HG03520 (cell line): Measurements from ENCODE around the gene SPSB1.

Experiments used
- ATAC-seq: cut with Tn5 transposase; IDR thresholded peaks from one replicate; pipeline ENCODE4 v1.9.1; 2021; ENCODE audit warnings: mild to moderate bottlenecking, moderate library complexity; ENCODE audit not compliant: unreplicated experiment

SPSB1 gene

DNA sequence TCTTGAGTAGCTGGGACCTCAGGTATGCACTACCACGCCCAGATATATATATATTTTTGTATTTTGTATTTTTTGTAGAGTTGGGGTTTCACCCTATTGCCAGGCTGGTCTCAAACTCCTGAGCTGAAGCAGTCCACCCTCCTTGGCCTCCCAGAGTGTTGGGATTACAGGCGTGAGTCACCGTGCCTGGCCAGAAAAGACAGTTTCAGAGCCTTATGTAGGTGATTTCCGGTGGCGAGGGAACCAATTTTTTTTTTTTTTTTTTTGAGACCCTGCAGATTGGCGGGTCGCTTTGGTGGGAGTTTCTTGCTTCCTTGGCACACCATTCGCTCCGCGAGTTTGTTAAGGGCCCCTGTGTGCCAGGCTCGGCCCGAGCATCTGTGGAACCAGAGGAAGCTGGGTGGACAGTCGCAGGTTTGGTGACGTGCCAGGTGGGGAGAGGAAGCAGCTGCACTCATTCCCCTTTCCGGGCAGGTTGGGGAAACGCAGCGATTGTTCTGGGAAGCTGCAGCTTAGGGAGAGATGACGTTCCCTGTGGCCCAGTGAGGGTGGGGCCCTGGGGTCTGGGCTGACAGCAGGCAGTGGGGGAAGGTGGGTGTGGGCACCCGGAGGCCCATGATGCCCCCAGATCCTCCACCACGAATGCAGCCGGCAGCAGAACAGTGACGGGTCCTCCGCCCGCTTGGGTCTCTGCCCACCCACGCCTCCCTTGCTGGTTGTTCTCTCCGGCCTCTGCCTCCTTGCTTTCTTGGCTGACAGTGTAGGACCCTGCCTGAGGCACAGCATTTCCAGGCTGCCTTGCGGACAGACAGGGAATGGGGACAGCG lies 25.1 kb downstream of the SPSB1 start:
- ATAC-seq = no peak

DNA sequence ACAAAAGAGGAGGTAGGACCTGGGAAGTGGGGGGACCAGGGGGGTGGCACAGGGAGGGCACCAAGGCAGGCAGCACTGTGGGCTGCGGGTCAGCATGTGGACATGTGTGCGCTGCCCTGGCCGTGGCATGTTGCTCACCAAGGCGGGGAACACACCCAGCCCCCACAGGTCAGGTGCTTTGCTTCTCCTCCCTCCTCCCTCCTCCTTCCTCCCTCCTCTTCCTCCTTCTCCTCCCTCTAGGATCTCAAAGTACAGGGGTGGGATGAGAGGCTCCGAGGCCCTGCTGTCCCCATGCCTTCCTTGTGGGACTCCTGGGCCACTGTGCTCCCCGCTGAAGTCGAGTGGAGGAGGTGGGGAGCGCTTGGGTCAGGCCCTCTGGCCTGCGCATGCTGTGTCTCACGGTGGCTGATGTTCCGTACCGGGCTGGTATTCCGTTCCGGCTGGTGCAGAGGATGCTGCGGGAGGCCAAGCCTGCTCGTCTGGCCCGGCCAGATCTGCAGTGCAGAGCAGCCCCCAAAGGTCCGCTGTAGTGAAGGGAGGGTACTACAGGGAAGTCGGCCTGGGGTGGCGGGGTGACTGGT lies 26.6 kb downstream of the SPSB1 start:
- ATAC-seq = no peak

DNA sequence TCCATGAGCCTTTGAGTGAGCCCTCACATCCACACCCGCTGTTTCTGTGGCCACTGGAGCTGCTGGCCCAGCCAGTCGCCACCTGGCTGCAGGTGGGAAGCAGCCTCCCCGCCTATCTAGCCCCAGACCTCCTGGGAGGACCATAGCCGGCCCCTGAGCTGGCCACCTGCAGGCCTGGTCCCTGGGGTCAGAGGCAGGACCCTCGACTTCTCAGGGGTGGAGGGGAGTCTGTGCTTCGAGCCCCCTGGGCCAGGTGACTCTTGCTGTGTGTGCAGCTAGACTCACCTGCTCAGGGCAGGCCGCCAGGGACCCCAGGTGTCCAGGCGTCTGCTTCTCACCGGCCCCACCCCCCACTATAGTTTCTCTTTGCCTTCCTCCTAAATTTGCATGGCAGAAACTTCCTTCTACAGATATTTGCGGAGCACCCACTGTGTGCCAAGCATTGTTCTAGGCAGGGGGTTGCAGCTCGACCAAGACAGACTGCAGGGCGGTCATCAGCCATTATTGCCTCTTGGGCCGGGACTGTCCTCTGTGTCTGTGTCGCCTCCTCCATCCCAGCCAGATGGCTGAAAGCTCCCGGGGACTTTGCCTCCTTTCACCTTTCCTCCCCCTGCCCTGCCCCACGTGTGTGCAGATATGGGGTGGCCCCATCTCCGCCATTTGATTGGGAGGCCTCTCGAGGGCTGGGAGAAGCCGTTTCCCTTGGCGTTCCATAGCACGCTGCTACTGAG lies 27.3 kb downstream of the SPSB1 start:
- ATAC-seq = no peak

DNA sequence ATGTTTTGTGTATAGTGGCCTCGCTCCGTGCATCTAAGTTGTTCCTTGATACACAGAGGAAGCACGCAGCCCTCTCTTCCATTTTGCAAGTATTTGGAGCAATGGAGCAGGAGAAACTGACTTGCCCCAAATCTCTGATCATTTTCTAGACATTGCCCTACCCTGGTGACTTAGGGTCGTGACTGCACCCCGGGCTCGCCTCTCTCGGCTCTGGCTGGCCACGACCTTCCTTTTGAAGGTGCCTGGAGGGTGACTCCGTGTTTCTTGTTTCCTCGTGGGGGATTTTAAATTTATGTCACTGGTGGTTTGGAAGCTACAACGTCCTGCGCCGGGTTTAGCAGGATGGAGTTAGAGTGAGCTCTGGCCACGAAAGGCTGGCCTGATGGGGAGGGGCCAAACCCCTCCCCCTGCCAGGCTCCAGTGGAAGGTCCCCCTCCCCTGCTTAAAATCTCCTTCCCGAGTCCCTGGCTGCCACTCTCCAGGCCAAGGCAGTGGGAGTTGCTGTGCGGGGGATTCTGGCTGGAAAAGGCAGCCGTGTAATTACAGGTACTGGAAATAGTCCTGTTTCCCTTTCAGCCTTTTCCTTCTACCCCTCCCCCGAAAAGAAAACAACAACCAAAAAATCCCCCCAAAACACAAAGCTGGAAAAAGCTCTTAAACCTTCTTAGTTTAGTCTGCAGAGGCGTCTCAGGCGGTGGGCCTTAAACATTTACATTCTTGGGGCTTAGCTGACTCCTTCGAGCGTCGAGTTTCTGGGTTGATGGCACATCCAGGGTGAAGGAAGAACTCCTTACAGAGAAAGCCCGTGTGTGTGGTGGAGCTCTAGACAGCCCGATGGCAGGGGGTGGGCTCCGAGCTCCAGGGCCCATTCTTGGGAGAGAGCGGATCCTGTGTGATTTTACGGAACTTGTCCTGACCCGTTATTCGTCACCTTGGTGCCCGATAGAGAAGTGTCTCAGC lies 28.1 kb downstream of the SPSB1 start:
- ATAC-seq = no peak

DNA sequence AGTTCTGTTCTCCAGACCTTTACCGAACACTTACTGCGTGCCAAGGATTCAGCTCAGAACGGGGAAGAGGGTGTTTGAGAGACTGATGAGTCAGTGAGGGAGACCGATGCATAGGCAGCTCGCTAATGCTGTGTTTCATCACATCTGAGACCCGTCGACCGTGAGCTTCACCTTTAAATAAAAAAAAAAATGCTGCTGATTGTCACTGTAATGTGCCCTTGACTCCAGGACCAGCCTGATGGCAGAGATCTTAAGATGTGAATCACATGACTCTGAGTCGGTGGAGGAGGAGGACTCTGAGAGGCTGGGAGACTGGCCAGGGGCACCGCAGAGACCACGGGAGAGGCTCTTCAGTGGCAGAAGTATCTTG lies 28.8 kb downstream of the SPSB1 start:
- no peak for ATAC-seq

DNA sequence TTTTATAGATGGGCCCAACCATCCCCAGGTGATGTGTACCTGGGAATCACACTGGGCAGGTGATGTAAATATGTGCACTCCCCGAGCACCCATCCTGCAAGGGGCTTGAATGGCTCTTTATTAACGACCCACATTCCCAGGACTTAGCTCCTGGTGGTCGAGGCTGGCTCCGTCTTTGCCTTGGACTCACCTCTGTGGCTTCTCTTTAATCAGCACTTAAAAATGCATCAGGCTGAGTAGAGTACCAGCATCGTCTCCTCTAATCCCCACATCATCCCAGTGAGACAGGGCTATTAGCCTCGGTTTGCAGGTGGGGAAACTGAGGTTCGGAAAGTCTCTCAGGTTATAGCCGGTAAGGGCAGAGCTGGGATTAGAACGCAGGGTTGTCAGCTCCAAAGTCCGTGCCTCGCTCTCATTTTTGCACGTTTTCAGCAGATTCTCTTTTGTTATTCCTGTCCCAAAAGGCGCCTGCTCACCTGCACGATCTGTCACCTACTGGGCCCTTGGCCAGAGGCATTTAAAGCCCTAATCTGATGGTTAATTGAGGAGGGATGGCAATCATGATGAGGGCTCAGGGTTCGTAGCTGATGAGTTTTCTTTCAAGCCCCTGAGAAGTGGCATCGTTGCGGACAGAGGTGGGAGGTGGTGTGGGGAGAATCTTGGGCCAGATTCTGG lies 29.4 kb downstream of the SPSB1 start:
- ATAC-seq = no peak

DNA sequence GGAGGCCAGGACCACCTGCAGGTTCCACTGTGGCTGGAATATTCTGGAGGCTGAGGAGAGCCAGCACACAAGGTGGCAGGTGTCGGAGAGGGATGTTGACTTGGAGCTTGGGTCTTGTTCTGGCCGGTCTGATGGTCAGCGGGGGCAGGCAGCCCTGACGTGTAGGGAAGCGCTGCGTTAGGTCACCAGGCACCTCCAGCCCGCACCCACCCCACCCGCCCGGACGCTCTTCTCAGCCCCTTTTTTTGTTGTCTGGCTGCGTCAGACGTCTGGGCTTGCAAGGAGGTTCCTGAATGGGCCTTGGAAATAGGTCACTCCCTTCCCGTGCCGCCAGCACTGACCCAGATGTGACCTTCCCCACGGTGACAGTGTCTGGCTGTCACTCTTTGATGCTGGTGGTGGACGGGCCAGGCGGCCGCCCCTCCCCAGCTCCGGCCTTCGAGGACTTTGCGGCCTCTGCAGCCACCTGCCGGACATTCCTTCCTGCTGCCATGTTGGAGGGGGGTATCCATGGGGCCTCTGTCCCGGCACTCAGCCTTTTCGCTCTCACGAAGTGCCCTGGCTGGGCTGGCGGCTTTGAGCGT lies 30.1 kb downstream of the SPSB1 start:
- no peak for ATAC-seq

DNA sequence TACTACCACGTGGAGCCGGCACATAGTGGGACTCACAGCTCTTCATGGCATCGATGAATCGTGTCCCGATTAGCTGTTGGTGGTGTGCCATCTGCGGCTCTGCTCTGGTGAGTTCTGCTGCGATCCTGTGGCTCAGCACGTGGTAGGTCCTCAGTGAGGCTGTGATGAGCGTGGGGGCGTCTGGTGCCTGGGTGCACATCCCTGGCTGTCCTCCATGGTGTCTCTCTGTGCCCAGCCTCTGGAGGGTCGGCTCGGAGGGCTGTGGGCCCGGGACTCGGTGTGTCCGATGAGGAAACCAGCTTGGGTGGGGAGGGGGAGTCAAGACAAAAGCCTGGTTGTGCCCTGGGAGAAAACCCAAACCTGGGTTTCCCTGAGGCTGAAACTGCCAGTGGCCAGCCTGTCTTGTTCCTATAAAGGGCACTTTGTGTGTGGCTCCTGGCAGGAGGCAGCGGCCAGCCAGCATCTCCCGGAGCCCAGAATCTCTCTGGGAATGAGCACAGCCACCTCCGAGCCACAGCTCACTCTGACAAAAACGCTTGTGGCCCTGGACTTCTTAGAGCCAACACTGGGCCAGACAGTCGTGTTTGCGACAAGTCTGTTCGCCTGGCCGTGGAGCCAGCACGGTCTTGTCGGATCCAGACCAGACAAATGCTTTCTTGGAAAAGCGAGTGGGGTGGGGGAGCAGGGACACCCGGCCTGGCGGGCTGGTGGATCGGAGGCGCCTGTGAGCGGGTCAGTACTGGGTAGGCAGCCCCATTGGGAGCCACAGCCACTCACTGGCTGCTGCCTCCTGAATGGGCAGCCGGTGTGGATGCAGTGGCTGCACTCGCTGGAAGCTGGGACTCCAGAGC lies 31.8 kb downstream of the SPSB1 start:
- no peak for ATAC-seq

DNA sequence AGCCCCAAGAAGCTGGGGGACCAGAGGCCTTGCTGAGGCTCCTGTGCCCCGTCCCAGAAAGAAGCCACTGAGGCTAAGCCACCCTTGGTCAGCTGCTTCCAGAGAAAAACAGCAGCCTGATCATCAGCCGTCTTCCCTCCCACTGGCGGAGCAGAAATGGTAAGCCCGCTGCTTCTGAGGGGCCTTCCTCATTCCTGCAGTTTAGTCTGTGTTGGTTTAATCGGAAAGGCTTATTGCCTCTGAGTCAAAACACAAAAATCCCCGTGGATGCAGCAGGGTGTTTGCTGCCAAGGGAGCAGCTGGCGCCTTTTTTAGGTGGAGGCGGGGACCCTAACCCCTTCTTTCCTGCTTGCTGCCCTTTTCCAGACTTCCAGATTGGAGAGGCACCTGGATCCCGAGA lies 33.9 kb downstream of the SPSB1 start:
- ATAC-seq = no peak

DNA sequence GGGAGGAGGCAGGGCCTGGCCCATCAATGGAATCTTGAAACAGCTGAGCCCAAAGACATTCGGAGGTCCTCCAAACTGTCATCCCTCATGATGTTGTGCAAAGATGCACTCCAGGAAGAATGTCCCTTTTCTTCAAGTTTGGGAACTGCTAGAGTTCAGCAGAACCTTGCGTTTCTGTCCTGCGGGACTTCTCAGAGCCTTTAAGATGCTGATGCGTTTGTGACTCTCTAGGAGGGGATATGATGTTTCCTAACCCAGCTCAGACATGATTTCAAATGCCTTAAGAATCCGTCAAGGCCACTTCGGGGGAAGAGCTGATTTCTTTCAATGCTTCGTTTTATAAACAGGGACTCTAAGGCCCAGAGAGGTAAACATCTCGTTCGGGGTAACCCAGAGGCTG lies 35.5 kb downstream of the SPSB1 start:
- no peak for ATAC-seq

DNA sequence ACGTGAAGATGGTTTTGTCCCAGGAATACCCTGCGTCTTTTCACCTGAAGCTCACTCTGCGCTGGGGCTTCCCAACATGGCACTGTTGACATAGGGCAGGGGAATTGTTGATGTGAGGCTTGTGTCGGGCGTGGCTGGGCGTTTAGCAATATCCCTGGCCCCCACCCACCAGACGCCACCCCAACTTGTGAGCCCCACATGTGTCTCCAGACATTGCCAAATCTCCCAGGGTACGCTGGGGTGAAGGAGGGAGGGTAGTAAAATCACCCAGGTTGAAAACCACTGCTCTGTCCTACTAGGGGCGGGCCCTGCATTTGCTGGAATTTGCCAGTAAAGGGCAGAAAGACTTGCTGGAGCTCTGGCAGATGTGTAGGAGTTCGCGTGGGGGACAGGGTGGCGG lies 36.0 kb downstream of the SPSB1 start:
- no peak for ATAC-seq

DNA sequence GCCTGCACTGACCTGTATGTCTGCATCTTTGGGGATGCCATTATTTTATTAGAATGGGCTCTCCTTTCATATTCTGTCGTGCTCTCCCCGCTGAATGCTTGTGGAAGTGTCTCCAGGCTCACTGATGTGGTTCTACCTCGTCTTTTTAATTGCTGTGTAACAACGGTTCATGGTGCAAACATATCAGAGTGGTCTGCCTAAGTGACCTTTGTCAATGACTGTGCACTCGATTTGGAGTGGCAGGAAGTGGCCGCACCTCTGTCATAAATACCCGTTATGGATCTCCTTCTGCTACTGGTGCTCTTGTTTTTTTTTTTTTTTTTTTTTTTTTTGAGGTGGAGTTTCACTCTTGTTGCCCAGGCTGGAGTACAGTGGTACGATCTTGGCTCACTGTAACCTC lies 38.3 kb downstream of the SPSB1 start:
- ATAC-seq = no peak

DNA sequence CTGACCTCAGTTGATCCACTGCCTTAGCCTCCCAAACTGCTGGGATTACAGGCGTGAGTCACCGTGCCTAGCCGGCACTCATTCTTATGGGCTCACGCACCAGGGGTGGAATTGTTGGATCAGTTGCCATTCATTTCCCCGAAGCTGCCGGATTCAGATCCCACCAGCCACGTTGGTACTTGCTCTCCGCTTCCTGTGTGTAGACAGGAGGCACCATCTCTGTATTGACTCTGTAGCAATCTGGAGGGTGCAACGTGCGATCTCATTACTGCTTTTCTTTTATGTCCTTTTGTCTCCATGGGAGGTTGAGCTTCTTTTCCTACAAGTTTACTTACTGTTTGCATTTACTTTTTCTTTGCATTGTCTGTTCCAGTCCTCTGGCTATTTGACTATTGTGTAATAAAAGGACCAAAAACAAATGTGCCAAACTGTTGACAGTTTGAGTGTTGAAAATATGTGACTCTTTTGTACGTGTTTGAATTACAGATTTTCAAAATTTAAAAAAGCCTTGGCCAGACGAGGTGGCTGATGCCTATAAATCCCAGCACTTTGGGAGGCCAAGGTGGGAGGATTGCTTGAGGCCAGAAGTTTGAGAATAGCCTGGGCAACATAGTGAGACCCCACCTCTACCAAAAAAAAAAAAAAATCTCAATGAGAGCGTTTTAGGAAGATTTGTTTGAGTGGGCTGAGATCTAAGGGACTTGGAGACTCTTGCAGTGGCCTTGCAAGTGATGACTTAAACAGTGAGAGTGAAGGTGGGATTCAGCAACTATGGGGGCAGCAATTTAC lies 39.1 kb downstream of the SPSB1 start:
- no peak for ATAC-seq

DNA sequence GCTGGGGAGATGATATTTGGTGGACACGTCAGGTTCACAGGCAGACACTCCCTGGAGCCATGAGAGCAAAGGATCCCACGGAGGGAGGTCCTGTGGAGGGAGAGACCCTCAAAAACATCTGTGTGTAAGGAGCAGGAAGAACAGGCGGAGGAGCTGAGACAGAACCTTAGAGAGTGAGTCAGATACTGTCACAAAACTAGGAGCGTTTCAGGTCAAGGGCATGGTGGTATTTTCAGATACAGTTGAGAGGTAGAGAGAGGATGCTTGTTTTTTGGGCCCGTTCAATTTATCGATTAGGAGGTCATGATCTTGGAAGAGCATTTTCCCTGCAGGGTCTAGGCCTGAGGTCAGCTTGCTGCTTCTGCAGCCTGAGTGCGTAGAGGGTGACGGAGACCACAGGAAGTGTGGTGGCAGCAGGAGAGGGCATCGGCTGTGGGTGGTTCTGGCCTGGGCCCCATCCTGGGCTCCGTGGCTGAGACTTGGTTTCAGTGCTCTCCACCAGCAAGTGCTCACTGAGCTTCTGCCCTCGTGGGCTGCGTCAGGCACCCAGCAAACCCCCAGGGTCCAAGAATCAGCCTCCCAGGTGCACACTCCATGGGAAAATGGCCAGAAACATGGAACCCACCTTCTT lies 39.9 kb downstream of the SPSB1 start:
- ATAC-seq = no peak

DNA sequence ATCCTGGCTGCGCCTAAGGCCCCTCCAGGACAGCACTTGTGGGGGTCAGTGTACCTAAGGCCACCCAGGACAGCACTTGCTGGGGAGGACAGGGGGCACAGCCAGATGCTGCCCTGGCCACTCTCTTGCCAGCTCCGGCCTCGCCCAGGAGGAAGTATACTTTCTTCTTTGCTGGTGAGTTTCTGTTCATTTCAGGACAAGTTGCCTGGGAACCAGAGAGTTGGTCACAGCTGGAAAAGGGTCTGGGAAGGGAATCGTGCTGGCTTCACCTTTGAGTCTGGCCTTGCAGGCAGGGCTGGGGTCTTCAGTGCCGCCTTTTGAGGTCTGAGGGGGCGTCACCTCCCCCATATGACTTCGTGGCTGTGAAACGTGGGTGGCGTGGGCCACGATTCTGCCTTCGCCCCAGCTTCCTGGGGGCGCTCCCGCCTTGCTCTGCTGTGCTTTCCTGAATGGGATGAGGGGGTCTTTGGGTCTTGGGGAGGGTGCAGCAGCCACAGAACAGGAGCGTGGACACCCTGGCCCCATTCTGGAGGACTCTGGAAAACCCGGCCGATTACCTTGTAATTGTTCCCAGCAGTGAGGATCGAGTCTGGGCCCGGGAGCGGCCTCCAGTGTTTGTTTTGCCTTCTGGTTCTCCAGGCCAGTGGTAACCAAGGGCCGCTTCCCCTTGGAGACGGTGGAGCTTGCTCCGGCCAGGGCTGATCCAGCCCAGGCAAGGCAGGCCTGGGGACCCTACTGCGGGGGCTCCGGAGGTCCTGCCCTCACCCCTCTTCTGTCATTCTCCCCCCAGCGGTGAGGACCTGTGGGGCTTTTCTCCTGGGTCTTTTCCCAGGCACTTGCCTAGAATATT lies 45.9 kb downstream of the SPSB1 start:
- no peak for ATAC-seq

DNA sequence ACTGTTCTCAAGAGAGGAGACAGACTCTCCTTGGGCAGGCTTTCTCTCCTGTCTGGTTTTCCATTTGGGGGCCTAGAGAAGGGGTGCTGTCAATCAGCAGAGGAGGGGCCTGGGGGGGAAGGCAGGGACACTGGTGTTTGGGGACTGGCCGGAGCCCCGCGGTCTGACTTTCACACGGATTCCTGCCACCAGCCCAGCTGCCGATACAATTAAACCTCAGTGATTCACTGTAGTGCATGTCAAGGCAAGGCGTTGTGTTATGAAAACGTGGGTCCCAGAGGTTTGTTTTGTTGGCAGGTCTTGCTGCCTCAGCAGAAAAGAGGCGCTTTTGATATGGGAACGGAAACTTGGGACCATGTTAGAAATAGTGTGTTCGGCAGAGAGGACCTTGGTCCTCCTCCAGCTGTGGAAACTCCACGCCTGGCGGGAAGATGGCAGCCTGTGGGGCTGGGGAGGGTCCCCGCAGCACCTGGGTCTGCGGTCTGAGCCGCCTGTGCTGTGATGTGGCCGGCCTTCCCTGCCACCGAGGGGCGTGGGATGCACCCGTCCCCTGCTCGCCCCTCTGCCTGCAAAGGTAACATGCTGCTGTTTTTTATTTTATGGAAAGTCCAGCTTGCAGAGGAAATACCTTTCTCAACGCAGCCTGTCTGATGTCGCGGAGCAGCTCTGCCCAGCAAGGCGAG lies 47.6 kb downstream of the SPSB1 start:
- no peak for ATAC-seq
